Cardiac ventricle fibroblast (primary cell): ENCODE results near the gene PLEKHA6. TPM values are rescaled to one million over a fixed set of nuclear protein-coding genes. Genes with fewer than 3 reads are reported as not detected.

Source experiments
- total RNA-seq: library from RNA; depleted of rRNA; stranded (reverse); fragments of >200 nt; gene quantifications from 2 replicates; pipeline ENCODE4 v1.2.3, GENCODE V29; 2015

The PLEKHA6 gene, protein sequence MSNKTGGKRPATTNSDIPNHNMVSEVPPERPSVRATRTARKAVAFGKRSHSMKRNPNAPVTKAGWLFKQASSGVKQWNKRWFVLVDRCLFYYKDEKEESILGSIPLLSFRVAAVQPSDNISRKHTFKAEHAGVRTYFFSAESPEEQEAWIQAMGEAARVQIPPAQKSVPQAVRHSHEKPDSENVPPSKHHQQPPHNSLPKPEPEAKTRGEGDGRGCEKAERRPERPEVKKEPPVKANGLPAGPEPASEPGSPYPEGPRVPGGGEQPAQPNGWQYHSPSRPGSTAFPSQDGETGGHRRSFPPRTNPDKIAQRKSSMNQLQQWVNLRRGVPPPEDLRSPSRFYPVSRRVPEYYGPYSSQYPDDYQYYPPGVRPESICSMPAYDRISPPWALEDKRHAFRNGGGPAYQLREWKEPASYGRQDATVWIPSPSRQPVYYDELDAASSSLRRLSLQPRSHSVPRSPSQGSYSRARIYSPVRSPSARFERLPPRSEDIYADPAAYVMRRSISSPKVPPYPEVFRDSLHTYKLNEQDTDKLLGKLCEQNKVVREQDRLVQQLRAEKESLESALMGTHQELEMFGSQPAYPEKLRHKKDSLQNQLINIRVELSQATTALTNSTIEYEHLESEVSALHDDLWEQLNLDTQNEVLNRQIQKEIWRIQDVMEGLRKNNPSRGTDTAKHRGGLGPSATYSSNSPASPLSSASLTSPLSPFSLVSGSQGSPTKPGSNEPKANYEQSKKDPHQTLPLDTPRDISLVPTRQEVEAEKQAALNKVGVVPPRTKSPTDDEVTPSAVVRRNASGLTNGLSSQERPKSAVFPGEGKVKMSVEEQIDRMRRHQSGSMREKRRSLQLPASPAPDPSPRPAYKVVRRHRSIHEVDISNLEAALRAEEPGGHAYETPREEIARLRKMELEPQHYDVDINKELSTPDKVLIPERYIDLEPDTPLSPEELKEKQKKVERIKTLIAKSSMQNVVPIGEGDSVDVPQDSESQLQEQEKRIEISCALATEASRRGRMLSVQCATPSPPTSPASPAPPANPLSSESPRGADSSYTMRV
- 4.0 and 4.6 TPM in 2 replicates for total RNA-seq

DNA sequence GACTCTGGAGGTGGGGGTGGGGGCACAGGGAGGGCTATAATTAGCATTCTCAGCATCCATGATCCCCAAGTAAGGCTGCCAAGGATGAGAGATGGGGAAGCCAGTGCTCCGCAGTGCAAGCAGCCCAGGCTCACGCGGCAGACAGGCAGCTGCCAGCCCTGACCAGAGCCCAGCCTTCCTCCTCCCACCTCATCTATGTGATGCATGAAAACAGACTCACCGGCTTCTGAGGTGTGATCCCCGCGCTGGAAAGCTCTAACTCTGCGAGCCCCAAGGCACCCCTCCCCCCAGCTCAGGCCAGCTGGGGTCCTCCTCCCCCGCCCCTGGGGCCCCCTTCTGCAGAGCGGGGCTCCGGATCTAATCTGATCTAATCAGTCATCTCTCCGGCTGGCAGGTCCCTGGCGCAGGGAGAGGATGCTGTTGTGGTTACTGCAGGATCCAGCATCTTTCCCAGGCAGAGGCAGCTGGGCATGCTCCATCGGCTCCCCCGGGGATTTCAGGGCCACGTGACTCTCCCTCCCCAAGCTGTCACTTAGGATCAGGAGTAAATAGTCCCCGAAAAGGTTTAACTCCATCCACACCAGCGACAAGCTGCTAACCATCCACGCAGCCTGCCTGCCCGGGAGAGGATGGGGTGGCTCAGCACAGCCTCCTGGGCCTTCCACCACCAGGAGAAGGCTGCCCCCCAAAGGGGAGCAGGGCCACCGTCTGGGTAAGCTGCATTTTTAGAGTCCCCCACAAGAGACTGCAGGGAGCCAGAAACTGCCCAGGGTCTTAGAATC is at the start of gene PLEKHA6:
Gene PLEKHA6 (minus strand): TSS at position 456 of the 782 bp plus-strand sequence. CDS start 86,202 bp downstream, outside the sequence.

DNA sequence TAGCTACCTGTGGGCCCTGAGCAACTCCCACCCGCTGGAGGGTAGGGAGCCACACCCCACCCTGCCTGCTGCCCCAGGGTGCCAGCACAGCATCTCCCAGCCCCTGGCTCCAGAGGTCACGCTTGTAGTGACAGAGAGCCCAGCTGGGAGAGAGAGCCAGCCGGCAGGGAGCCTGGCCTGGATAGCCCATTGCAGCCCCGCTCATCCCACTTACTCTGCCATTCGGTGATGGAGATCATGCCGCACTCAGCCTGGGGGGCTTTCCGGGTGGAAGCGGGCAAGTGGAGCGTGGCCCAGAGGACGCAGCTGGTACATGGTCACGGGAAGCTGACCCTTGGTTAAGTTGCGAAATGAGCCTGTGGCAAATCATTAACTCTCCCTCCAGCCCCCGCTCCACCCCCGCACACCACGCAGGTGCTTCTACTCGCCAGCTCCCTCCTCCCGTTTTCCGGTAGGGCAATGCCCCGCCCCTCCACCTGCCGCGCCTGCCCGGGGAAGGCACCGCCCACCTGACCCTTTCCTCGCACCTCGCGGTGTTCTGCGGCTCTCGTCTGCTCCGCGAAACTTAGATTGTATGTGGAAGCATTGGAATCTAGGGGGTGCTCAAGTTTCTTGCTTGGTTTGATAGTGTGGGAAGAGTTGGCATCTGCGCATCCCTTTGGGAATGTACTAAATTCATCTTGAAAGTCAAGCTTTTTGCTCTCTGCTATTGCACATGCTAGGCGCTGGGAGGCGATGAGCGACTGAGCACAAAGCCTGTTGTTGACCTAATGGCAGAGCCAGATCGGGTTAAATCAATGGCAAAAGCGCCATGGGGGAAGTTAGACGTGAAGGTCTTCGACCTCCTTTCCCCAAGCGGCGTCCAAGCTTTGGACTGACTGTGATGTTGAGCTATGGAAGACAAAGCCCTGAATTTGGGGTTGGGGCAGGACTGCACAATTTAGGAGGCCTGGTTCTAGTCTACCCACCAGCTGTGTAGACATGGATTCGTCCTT is 145.8 kb downstream of the PLEKHA6 start, which contains the start of gene GOLT1A:
Gene GOLT1A (minus strand): TSS at position 321 of the 995 bp plus-strand sequence. CDS start 82 bp downstream, at position 239.

DNA sequence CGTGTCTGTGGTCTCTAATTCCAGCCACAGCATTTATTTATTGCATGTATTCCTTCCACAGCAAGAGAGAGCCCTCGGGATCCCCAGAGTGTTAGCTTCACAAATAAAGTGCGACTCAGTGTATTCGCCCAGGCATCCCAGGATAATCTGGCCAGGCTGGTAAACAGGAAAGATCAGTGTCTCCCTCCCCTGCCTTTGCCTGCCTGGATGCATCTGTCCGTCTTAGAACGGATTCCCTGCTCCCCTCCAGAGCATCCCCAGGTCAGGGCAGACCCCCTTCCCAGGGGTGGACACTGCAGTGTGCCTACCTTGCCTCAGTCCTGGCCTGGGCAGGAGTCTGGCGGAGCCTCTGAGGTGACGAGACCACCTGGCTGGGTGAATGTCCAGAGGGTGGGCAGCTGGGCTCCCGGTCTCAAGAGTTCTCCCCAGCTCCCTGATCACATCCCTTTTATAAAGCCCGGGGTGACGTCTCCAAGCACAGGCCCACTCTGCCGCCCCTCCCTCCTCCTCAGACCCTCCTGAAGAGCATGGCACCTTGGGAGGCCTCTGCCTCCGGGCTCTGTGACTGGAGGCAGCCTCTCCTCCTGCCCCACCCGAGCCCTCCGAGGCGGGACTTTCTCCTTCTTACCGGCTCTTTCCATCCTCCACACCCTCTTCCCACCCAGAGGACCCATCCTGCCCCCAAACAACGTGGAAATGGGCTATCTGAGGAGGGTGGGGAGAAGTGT is 163.5 kb downstream of the PLEKHA6 start, which contains the start of gene KISS1:
Gene KISS1 (minus strand): TSS at position 424 of the 728 bp plus-strand sequence. CDS start 3,615 bp downstream, outside the sequence.

Other genes with a start within 250 kb of the PLEKHA6 start
- 7.5 and 10.6 TPM in 2 replicates for gene ETNK2, start 207.9 kb downstream of the PLEKHA6 start, total RNA-seq
- gene REN, start 193.6 kb downstream of the PLEKHA6 start, total RNA-seq, result not detected in 2 replicates
- gene KISS1, start 163.4 kb downstream of the PLEKHA6 start, total RNA-seq, result not detected in 2 replicates
- not detected in 2 replicates for gene GOLT1A, start 145.9 kb downstream of the PLEKHA6 start, total RNA-seq
- gene PPP1R15B, start 51.9 kb upstream of the PLEKHA6 start, total RNA-seq, result 20.6 and 24.9 TPM in 2 replicates
- gene PIK3C2B, start 134.9 kb upstream of the PLEKHA6 start, total RNA-seq, result 2.5 and 3.6 TPM in 2 replicates
- 17.0 and 18.3 TPM in 2 replicates for gene MDM4, start 156.5 kb upstream of the PLEKHA6 start, total RNA-seq